HEK293T (cell line): Measurements from ENCODE around the gene KHDC4.

ENCODE experiments used
- CTCF ChIA-PET: fragments of 350-600 bp; formaldehyde crosslinking; extraction: SDS; loops from one replicate; lab custom pipeline; 2021; ENCODE audit warnings: antibody characterized with exemption, inconsistent platforms; lab: Yijun Ruan, JAX
- POLR2A ChIA-PET: fragments of 350-600 bp; formaldehyde crosslinking; extraction: SDS; loops from one replicate; lab custom pipeline; 2020; ENCODE audit warnings: antibody characterized with exemption, inconsistent platforms; lab: Yijun Ruan, JAX
- DNase-seq: peaks from one replicate; pipeline ENCODE4 v3.0.0; 2012; ENCODE audit warnings: mixed read lengths; ENCODE audit errors: extremely low spot score
- ARNT ChIP-seq: fragments of 450-650 bp; IDR thresholded peaks from 2 replicates; pipeline ENCODE4 v1.6.1; 2017; ENCODE audit warnings: mild to moderate bottlenecking
- BHLHE40 ChIP-seq: fragments of 450-650 bp; IDR thresholded peaks from 2 replicates; pipeline ENCODE4 v1.6.1; 2016; ENCODE audit warnings: mild to moderate bottlenecking, moderate library complexity, borderline replicate concordance
- CTBP1 ChIP-seq: fragments of 450-650 bp; IDR thresholded peaks from 2 replicates; pipeline ENCODE4 v1.6.1; 2016; ENCODE audit warnings: borderline replicate concordance
- ELF4 ChIP-seq: fragments of 450-650 bp; IDR thresholded peaks from 2 replicates; pipeline ENCODE4 v1.6.1; 2017; ENCODE audit warnings: antibody characterized with exemption
- FOXA1 ChIP-seq: fragments of 450-650 bp; IDR thresholded peaks from 2 replicates; pipeline ENCODE4 v1.6.1; 2016; ENCODE audit warnings: mild to moderate bottlenecking
- FOXK2 ChIP-seq: fragments of 450-650 bp; IDR thresholded peaks from 2 replicates; pipeline ENCODE4 v1.6.1; 2016; ENCODE audit warnings: mild to moderate bottlenecking
- FOXM1 ChIP-seq: fragments of 450-650 bp; IDR thresholded peaks from 2 replicates; pipeline ENCODE4 v1.6.1; 2017; ENCODE audit warnings: mild to moderate bottlenecking, borderline replicate concordance
- HDGF ChIP-seq: fragments of 450-650 bp; IDR thresholded peaks from 2 replicates; pipeline ENCODE4 v1.6.1; 2017; ENCODE audit warnings: antibody characterized with exemption, borderline replicate concordance
- L3MBTL2 ChIP-seq: fragments of 450-650 bp; conservative IDR thresholded peaks from 2 replicates; pipeline ENCODE4 v1.6.1; 2016; ENCODE audit warnings: mild to moderate bottlenecking
- LEF1 ChIP-seq: fragments of 450-650 bp; IDR thresholded peaks from 2 replicates; pipeline ENCODE4 v1.6.1; 2017; ENCODE audit warnings: mild to moderate bottlenecking, borderline replicate concordance
- NFRKB ChIP-seq: fragments of 450-650 bp; IDR thresholded peaks from 2 replicates; pipeline ENCODE4 v1.6.1; 2016; ENCODE audit warnings: mild to moderate bottlenecking, moderate library complexity
- SP1 ChIP-seq: fragments of 450-650 bp; IDR thresholded peaks from 2 replicates; pipeline ENCODE4 v1.6.1; 2017
- SUZ12 ChIP-seq: fragments of 450-650 bp; IDR thresholded peaks from 2 replicates; pipeline ENCODE4 v1.6.1; 2016; ENCODE audit warnings: mild to moderate bottlenecking
- TARDBP ChIP-seq: fragments of 450-650 bp; IDR thresholded peaks from 2 replicates; pipeline ENCODE4 v1.6.1; 2016
- ZNF384 ChIP-seq: fragments of 450-650 bp; IDR thresholded peaks from 2 replicates; pipeline ENCODE4 v1.6.1; 2016
- TF ChIP-seq, protein P1 (sequence below): fragments of 450-650 bp; IDR thresholded peaks from 2 replicates; pipeline ENCODE4 v1.6.1; 2016

KHDC4 gene

GRCh38 chr1:155934097-155934935 lies at the start of gene KHDC4:
TSS of gene KHDC4 (minus strand) at chr1:155934413. CDS start at chr1:155934373, 40 bp downstream.
- CTCF ChIA-PET, result interaction anchor here (1.0 to 2.1 kb wide), 6 partner anchors 10 to 132 kb away, joined by 3 to 13 read pairs (median 4); no protein-coding TSS in a partner anchor
- peak; percentile 98 for DNase-seq
- POLR2A ChIA-PET, result interaction anchor here (0.7 to 5.9 kb wide), 31 partner anchors 9 to 516 kb away, joined by 3 to 79 read pairs (median 6); partner anchors contain the start of genes ARHGEF2, GON4L and SYT11
- peak; percentile 97 for TF ChIP-seq NFRKB
- peak; percentile 99 for TF ChIP-seq ELF4
- TF ChIP-seq BHLHE40, result no peak
- no peak for TF ChIP-seq ZNF384
- TF ChIP-seq, protein P1, sequence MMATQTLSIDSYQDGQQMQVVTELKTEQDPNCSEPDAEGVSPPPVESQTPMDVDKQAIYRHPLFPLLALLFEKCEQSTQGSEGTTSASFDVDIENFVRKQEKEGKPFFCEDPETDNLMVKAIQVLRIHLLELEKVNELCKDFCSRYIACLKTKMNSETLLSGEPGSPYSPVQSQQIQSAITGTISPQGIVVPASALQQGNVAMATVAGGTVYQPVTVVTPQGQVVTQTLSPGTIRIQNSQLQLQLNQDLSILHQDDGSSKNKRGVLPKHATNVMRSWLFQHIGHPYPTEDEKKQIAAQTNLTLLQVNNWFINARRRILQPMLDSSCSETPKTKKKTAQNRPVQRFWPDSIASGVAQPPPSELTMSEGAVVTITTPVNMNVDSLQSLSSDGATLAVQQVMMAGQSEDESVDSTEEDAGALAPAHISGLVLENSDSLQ, result peak; percentile 99
- 0 out of 2 replicates have a peak, but pooled peaks have one; percentile 3 for TF ChIP-seq L3MBTL2

DNA sequence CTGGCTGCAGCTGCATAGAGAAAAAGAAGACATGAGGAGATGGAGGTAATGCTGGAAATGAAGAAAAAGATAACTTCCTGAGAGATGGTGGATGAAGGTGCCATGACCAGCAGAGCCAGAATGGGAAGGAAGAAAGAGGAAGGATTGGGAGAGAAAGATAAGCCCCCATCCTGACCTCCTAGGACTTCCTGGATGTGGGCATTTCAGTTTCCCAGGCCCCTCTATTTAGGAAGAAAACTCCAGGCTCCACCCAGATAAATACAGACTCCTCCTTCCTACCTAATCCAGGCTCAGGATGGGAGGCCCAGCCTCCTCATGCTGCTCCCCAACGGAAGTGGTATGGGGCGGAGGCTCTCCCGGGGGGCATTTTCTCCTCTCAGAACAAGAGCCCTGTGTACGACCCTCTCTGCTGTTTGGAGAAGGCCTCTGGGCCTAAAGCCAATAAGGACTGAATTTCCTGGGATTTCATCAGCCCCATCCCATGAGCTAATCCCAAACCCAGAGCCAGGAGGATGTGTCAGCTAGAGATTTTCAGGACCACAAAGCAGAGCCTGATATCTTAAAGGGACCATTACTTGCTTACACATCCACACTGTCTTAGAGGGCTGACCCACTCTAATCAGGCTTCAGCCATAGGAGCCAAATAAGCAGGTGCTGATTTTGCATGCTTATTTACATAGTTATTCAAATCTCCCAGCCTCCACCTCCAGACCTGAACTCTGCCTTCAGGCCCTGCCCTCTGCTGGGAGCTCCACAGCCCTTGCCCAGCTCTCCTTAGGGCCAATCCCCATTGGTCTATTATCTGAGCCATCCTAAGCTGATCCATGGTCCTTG lies 49.2 kb upstream of the KHDC4 start:
- POLR2A ChIA-PET, result interaction anchor here (1.0 to 4.4 kb wide), 10 partner anchors 8 to 123 kb away, joined by 3 to 53 read pairs (median 6); partner anchors contain the start of gene KHDC4
- CTCF ChIA-PET, result interaction anchor here (0.7 to 2.1 kb wide), 6 partner anchors 9 to 66 kb away, joined by 3 to 14 read pairs (median 3); no protein-coding TSS in a partner anchor
- no peak for DNase-seq

GRCh38 chr1:155982106-155982505 lies 47.9 kb upstream of the KHDC4 start:
- CTCF ChIA-PET, result interaction anchor here (1.4 to 2.1 kb wide), 3 partner anchors 20 to 84 kb away, joined by 3 to 14 read pairs (median 6); no protein-coding TSS in a partner anchor
- TF ChIP-seq ARNT (no peak), FOXK2 (no peak)

More for the DNA sequence above, 49.2 kb upstream of the KHDC4 start:
- TF ChIP-seq SP1 (no peak), HDGF (no peak), TARDBP (no peak), FOXA1 (no peak), LEF1 (no peak), ZNF384 (no peak), ARNT (no peak), FOXK2 (no peak), CTBP1 (no peak), BHLHE40 (no peak), FOXM1 (no peak), ELF4 (no peak), SUZ12 (no peak)

DNA sequence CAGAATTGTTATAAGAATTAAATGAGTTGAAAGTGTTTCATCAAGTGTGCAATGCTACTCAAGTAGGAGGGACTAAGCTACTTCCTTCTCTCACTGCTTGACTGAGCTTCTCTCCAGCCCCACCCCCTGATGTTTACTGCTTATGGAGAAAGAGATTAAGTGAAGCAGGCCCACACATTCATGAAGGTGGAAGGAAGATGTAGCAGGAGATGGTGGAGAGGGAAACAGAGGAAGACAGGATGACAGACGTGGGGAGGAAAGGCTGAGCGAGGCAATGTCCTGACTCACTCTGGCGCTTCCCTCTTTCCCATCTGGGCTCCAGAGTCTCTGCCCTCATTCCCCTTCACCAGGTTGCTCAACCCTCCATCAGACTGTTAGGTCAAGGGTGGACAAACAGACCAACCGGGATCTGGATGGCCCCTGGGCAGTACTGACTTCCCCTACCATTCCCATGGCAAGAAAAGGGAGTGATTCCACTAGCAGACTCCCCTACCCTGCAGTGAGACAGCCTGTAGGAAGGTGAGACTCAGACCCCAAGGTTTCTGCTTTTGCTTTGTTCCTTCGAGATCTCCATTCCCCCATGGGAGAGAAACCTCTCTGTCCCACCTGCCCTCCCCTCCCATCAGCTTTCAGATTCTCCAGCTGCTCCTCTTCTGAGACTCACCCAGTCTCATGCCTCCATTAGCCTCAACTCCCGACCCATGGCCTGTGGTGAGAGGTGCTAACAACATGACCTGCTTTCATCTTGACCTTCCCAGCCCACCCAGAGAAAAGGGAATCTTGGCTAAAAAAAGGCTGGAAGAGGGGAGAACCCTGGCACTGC lies 47.3 kb upstream of the KHDC4 start:
- POLR2A ChIA-PET, result interaction anchor here (0.6 to 4.4 kb wide), 3 partner anchors 11 to 48 kb away, joined by 3 to 53 read pairs (median 5); partner anchors contain the start of gene KHDC4
- TF ChIP-seq ZNF384 (no peak), L3MBTL2 (no peak), ELF4 (no peak), HDGF (no peak), SP1 (no peak), SUZ12 (no peak), FOXM1 (no peak), NFRKB (no peak), BHLHE40 (no peak), FOXK2 (no peak), CTBP1 (no peak)
- TF ChIP-seq, protein P1, result no peak
- no peak for DNase-seq
- CTCF ChIA-PET, result interaction anchor here (1.0 to 1.9 kb wide), 3 partner anchors 8 to 85 kb away, joined by 4 to 6 read pairs (median 5); no protein-coding TSS in a partner anchor

More at GRCh38 chr1:155982106-155982505, 47.9 kb upstream of the KHDC4 start:
- no peak for DNase-seq
- POLR2A ChIA-PET, result interaction anchor here (1.4 to 4.4 kb wide), 3 partner anchors 12 to 48 kb away, joined by 5 to 53 read pairs (median 8); partner anchors contain the start of gene KHDC4

DNA sequence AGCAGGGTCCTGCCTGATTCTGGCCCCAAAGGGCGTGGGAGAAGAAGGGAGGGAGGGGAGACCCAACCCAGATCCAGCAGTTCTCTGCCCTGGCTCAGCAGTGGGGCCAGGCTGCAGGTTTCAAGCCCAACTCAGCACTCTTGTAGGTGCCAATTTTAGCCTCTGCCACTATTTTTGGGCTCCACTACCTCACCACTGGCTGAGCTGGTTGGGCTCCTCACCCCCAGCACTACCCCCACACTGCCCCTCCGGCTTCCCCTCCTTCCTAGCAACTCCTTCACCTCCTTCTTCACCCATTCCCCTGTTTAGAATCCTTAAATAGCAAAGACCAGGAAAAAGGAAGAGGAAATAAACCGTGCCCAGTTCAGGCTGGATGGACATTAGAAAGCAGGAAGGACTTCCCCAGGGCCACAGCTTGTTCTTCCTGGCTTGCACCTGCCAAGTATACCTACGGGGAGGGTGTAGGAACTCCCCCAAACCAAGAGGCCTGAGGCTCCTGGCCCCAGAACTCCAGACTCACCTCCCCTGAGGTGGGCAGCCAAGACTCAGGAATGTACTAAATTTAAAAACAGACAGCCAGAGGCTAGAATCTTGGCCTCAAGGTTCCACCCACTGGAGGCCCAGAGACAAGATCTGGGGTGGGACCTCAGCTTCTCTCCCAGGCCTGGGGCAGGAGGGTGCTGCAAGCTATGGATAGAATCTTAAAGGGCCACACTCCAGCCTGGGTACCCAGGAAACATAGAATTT lies 45.6 kb upstream of the KHDC4 start:
- TF ChIP-seq FOXM1 (no peak), ELF4 (no peak), ARNT (no peak), SP1 (no peak), NFRKB (no peak), CTBP1 (no peak), ZNF384 (no peak), TARDBP (no peak), HDGF (no peak), LEF1 (no peak), FOXA1 (no peak), BHLHE40 (no peak), L3MBTL2 (no peak), FOXK2 (no peak), SUZ12 (no peak)
- TF ChIP-seq, protein P1, result no peak
- POLR2A ChIA-PET, result interaction anchor here (1.2 to 7.1 kb wide), 4 partner anchors 10 to 73 kb away, joined by 5 to 79 read pairs (median 9); partner anchors contain the start of gene KHDC4
- no peak for DNase-seq
- CTCF ChIA-PET, result interaction anchor here (1.5 to 4.1 kb wide), 3 partner anchors 10 to 42 kb away, joined by 7 to 39 read pairs (median 8); no protein-coding TSS in a partner anchor
